ENCODE data around the gene FMN1.

DNA sequence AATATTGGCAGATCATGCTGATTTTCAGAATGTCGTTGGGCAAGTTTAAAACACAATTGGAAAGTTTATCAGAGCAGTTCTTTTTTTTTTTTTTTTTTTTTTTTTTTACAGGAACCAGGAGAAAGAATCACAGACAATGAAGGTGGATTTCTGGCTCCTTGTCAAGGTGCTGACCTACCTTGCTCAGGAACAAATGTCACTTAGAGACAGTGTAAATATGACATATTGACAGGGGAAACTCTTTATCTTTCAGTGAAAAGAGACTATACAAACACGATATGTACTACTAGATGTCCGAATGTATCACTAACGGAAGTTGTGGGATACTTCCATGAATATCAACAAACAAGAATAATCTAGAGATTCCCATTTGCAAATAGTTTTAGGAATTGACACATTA, 237.3 kb downstream of the FMN1 start:
- TF ChIP-seq GATA3 (IDR thresholded peaks at IDR 0.05; ENCODE audit: low read depth, low read length) = no peak
- no peak for TF ChIP-seq GATA2 (IDR thresholded peaks at IDR 0.05; ENCODE audit: low read depth, low read length)

All from SH-SY5Y (cell line).